A673 (cell line): ENCODE results near the gene CBX7.

Experiments
- CTCF ChIP-seq: fragments of 300-800, 200-600 bp; sonication (generic); conservative IDR thresholded peaks from 2 replicates; pipeline ENCODE4 v1.5.1; 2017; ENCODE audit warnings: low read depth, mild to moderate bottlenecking, antibody characterized with exemption, low read length, moderate library complexity, mixed read lengths
- EZH2 ChIP-seq: fragments of 200-600 bp; sonication (generic); IDR thresholded peaks from 2 replicates; pipeline ENCODE4 v1.6.1; 2017; ENCODE audit warnings: borderline replicate concordance, low read depth, mild to moderate bottlenecking, mixed read lengths, antibody characterized with exemption, low read length; ENCODE audit not compliant: poor library complexity, severe bottlenecking

- TF ChIP-seq CTCF (no peak), EZH2 (no peak)
Observed at GRCh38 chr22:39138357-39138997, 14.0 kb downstream of the CBX7 start.
